OCI-LY7 (cell line): ENCODE data around the gene CCDC85B.

Experiments
- EZH2phosphoT487 ChIP-seq: fragments of 200-600 bp; sonication (generic); IDR thresholded peaks from 2 replicates; pipeline ENCODE4 v1.6.1; 2018; ENCODE audit warnings: low read depth, borderline replicate concordance, mild to moderate bottlenecking, mixed run types, antibody characterized with exemption, low read length, moderate library complexity, mixed read lengths
- TF ChIP-seq, protein P1 (sequence below): fragments of 200-600 bp; sonication (generic); conservative IDR thresholded peaks from 2 replicates; pipeline ENCODE4 v1.5.1; 2014; ENCODE audit warnings: mild to moderate bottlenecking, antibody characterized with exemption, low read length, moderate library complexity, mixed read lengths

DNA sequence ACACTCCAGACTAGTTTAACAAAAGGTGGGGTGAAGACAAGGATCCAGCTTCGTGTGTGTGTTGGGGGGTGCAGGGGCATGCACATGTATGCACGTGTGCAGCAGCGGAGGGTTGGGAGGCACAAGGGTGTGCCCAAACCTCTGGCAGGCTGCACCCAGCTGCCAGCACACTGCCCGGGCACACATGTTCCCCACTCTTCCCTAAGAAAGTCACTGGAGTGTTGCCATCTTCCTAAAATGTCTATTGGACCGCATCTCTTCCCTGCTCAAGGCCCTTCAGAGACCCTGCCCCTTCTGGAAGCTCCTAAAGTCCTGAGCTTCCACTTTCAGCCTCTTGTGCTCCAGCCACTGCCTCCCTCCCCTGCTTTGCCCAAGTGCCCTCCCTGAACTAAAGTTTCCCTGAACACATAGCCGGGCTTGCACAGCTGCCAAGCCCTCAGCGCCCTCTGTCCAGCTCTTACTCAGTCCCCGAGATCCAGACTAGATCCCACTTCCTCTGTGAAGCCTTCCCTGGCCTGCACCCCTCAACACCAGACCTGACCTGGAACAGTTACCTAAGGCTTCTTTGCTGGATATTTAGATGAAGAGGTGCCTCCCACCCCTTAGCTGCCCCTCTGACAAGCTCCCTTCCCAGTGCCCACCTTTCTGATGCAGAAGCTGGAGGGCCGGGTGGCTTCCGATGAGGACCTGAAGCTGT is 38.5 kb upstream of the CCDC85B start:
- TF ChIP-seq, protein P1, sequence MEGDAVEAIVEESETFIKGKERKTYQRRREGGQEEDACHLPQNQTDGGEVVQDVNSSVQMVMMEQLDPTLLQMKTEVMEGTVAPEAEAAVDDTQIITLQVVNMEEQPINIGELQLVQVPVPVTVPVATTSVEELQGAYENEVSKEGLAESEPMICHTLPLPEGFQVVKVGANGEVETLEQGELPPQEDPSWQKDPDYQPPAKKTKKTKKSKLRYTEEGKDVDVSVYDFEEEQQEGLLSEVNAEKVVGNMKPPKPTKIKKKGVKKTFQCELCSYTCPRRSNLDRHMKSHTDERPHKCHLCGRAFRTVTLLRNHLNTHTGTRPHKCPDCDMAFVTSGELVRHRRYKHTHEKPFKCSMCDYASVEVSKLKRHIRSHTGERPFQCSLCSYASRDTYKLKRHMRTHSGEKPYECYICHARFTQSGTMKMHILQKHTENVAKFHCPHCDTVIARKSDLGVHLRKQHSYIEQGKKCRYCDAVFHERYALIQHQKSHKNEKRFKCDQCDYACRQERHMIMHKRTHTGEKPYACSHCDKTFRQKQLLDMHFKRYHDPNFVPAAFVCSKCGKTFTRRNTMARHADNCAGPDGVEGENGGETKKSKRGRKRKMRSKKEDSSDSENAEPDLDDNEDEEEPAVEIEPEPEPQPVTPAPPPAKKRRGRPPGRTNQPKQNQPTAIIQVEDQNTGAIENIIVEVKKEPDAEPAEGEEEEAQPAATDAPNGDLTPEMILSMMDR = no peak
- no peak for TF ChIP-seq EZH2phosphoT487
